MM.1S (cell line): ENCODE data around the gene FMN2.

ENCODE experiments used
- EZH2 ChIP-seq: fragments of 300-600 bp; sonication (generic); optimal IDR thresholded peaks from 2 replicates; pipeline ENCODE3; 2017; ENCODE audit warnings: low read depth, mild to moderate bottlenecking, antibody characterized with exemption, low read length, mixed read lengths
- TF ChIP-seq, protein P1 (sequence below): fragments of 300-600 bp; sonication (generic); IDR thresholded peaks from 2 replicates; pipeline ENCODE4 v1.5.1; 2016; ENCODE audit warnings: antibody characterized with exemption, low read length, mixed read lengths

DNA sequence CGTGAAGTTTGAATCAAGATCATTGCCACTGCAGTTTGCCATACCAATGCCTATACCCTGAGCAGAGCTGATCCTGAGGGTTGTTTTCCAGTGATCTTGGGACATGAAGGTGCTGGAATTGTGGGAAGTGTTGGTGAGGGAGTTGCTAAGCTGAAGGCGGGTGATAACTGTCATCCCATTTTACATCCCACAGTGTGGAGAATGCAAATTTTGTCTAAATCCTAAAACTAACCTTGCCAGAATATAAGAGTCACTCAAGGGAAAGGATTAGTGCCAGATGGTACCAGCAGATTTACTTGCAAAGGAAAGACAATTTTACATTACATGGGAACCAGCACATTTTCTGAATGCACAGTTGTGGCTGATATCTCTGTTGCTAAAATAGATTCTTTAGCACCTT lies 78.6 kb downstream of the FMN2 start:
- TF ChIP-seq, protein P1, sequence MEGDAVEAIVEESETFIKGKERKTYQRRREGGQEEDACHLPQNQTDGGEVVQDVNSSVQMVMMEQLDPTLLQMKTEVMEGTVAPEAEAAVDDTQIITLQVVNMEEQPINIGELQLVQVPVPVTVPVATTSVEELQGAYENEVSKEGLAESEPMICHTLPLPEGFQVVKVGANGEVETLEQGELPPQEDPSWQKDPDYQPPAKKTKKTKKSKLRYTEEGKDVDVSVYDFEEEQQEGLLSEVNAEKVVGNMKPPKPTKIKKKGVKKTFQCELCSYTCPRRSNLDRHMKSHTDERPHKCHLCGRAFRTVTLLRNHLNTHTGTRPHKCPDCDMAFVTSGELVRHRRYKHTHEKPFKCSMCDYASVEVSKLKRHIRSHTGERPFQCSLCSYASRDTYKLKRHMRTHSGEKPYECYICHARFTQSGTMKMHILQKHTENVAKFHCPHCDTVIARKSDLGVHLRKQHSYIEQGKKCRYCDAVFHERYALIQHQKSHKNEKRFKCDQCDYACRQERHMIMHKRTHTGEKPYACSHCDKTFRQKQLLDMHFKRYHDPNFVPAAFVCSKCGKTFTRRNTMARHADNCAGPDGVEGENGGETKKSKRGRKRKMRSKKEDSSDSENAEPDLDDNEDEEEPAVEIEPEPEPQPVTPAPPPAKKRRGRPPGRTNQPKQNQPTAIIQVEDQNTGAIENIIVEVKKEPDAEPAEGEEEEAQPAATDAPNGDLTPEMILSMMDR, result no peak
- no peak for TF ChIP-seq EZH2
